DOHH2 (cell line): Measurements from ENCODE around the gene TEX261.

Experiments used
- EZH2phosphoT487 ChIP-seq: fragments of 200-600 bp; sonication (generic); IDR thresholded peaks from 2 replicates; pipeline ENCODE4 v1.6.1; 2017; ENCODE audit warnings: borderline replicate concordance, mild to moderate bottlenecking, antibody characterized with exemption, low read length, moderate library complexity, mixed read lengths
- TF ChIP-seq, protein P1 (sequence below): fragments of 200-600 bp; sonication (generic); IDR thresholded peaks from one replicate; pipeline ENCODE4 v1.5.1; 2014; ENCODE audit warnings: antibody characterized with exemption, mild to moderate bottlenecking, low read depth, low read length; ENCODE audit not compliant: poor library complexity, severe bottlenecking

DNA sequence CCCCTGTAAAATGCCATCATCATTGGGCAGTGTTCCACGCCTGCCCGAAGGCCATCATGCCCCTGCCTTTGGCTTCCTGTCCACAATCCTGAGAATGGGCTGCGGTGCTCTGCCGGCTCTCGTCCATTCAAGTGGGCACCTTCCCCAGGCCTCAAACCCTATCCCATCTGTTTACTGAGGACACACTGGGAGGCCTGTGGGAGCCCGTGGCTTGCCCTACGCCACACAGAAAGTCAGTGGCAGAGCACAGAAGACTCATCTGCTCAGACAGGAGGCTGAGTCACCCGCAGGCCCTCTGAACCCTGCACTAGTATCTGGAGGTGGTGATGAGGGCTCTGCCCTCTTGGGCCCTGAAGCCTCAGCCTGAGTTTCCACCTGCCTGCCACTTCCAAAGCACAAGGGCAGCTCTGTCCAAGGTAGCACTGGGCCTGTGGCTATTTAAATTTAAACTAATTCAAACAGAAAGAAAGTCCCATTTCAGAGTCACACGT lies 35.4 kb downstream of the TEX261 start:
- TF ChIP-seq, protein P1, sequence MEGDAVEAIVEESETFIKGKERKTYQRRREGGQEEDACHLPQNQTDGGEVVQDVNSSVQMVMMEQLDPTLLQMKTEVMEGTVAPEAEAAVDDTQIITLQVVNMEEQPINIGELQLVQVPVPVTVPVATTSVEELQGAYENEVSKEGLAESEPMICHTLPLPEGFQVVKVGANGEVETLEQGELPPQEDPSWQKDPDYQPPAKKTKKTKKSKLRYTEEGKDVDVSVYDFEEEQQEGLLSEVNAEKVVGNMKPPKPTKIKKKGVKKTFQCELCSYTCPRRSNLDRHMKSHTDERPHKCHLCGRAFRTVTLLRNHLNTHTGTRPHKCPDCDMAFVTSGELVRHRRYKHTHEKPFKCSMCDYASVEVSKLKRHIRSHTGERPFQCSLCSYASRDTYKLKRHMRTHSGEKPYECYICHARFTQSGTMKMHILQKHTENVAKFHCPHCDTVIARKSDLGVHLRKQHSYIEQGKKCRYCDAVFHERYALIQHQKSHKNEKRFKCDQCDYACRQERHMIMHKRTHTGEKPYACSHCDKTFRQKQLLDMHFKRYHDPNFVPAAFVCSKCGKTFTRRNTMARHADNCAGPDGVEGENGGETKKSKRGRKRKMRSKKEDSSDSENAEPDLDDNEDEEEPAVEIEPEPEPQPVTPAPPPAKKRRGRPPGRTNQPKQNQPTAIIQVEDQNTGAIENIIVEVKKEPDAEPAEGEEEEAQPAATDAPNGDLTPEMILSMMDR, result no peak
- no peak for TF ChIP-seq EZH2phosphoT487
